Astrocyte of the spinal cord (primary cell): Measurements from ENCODE around the gene PCSK2.

Experiments
- DNase-seq: peaks from one replicate; pipeline ENCODE4 v3.0.0; 2011; ENCODE audit warnings: low read depth, low spot score
- H3K4me3 ChIP-seq: 2 replicates; pipeline ENCODE4 v1.5.1; 2011; ENCODE audit warnings: low read depth, mild to moderate bottlenecking, low read length, moderate library complexity
- CTCF ChIP-seq: IDR thresholded peaks from 2 replicates; pipeline ENCODE4 v1.5.1; 2012; ENCODE audit warnings: low read depth, mild to moderate bottlenecking, low read length, inconsistent platforms
- in situ Hi-C: cut with HindIII; loops from 2 replicates; pipeline ENCODE4 v1.10.0; 2017; ENCODE audit warnings: low sequenced_read_pairs

PCSK2 gene

GRCh38 chr20:17518339-17519052 lies 291.7 kb downstream of the PCSK2 start:
- in situ Hi-C loops = no loop called here
- H3K4me3 ChIP-seq = no peak overlapping the region
- DNase-seq = no peak
- TF ChIP-seq CTCF = no peak

- no peak for TF ChIP-seq CTCF
- in situ Hi-C loops = no loop called here
- no peak for DNase-seq
- no peak overlapping the region for H3K4me3 ChIP-seq
These were observed 292.9 kb downstream of the PCSK2 start for GRCh38 chr20:17519606-17520285.

- no peak for DNase-seq
- TF ChIP-seq CTCF = no peak
- H3K4me3 ChIP-seq = no peak overlapping the region
- in situ Hi-C loops = no loop called here
These were observed 293.7 kb downstream of the PCSK2 start for GRCh38 chr20:17520583-17520982.

GRCh38 chr20:17522528-17522927 lies 295.7 kb downstream of the PCSK2 start:
- in situ Hi-C loops = no loop called here

GRCh38 chr20:17523326-17523725 lies 296.5 kb downstream of the PCSK2 start:
- H3K4me3 ChIP-seq = no peak overlapping the region
- in situ Hi-C loops = no loop called here
- DNase-seq = no peak
- no peak for TF ChIP-seq CTCF

More at GRCh38 chr20:17522528-17522927, 295.7 kb downstream of the PCSK2 start:
- no peak for DNase-seq
- TF ChIP-seq CTCF = no peak
- no peak overlapping the region for H3K4me3 ChIP-seq

- H3K4me3 ChIP-seq = no peak overlapping the region
- TF ChIP-seq CTCF = no peak
- in situ Hi-C loops = no loop called here
- no peak for DNase-seq
These were observed 297.7 kb downstream of the PCSK2 start for GRCh38 chr20:17524560-17524959.
